Gastroesophageal sphincter (tissue), 4 donors: ENCODE data around the gene ZPLD1. TPM values are rescaled to one million over a fixed set of nuclear protein-coding genes. Genes with fewer than 3 reads are reported as not detected.

Experiments used
- ATAC-seq: fragments of 150-250 bp; one replicate; pipeline ENCODE4 v1.9.1; 2016; ENCODE audit warnings: mild to moderate bottlenecking, moderate library complexity
- H3K27ac ChIP-seq, 4 donors: fragments of 200-600 bp; sonication (generic) in 3 of 4; 1 replicate in 3 of 4; 2 replicates in 1 of 4; pipeline ENCODE4 v1.5.1; 2016 to 2019
- H3K27me3 ChIP-seq: fragments of 200-600 bp; sonication (generic); one replicate; pipeline ENCODE4 v1.5.1; 2019
- H3K36me3 ChIP-seq, 2 donors: fragments of 200-600 bp; sonication (generic); one replicate each; pipeline ENCODE4 v1.5.1; 2019; ENCODE audit warnings: control low read depth in 1 of 2
- H3K4me1 ChIP-seq, 3 donors: fragments of 200-600 bp; sonication (generic); 1 replicate in 2 of 3; 2 replicates in 1 of 3; pipeline ENCODE4 v1.5.1; 2016 to 2019; ENCODE audit warnings: control low read depth in 2 of 3
- H3K4me3 ChIP-seq, 2 donors: fragments of 200-600 bp; sonication (generic); one replicate each; pipeline ENCODE4 v1.5.1; 2019; ENCODE audit warnings: mild to moderate bottlenecking in 1 of 2, moderate library complexity in 1 of 2
- H3K9me3 ChIP-seq, 3 donors: fragments of 200-600 bp; sonication (generic); one replicate each; pipeline ENCODE4 v1.5.1; 2017 to 2019; ENCODE audit warnings: control low read depth in 2 of 3
- EP300 ChIP-seq: sonication (generic); formaldehyde crosslinking; IDR thresholded peaks from one replicate; pipeline ENCODE4 v1.6.1; 2017; ENCODE audit warnings: antibody characterized with exemption, mild to moderate bottlenecking
- POLR2A ChIP-seq, 2 donors: fragments of 450-650 bp; IDR thresholded peaks; one replicate each; pipeline ENCODE4 v1.6.1; 2017; ENCODE audit warnings: antibody characterized with exemption in 2 of 2, mild to moderate bottlenecking in 2 of 2, moderate library complexity in 1 of 2
- POLR2AphosphoS5 ChIP-seq: sonication (generic); formaldehyde crosslinking; IDR thresholded peaks from one replicate; pipeline ENCODE4 v1.6.1; 2017; ENCODE audit warnings: antibody characterized with exemption
- WGBS, 2 donors: methylation state at CpG; one replicate each; pipeline ENCODE4 v1.1.5; 2018; ENCODE audit warnings: low coverage in 1 of 2; 5-methylcytosine and 5-hydroxymethylcytosine counted together
- total RNA-seq, 4 donors: library from RNA; depleted of rRNA; stranded (reverse); fragments of >200 nt; gene quantifications; one replicate each; pipeline ENCODE4 v1.1.0, GENCODE V29; 2016
- TF ChIP-seq, protein P1 (sequence below), 4 experiments: fragments of 200-600 bp in 2 of 4; fragments of 450-650 bp in 2 of 4; sonication (generic) in 1 of 4; IDR thresholded peaks; one replicate each; pipeline ENCODE4 v1.5.1; 2017 to 2019; ENCODE audit warnings: antibody characterized with exemption in 4 of 4, mild to moderate bottlenecking in 2 of 4, moderate library complexity in 2 of 4

Gene ZPLD1
- total RNA-seq, 4 donors from 2014 or later: 0.15 to 0.47 (median 0.35) TPM; not detected in 1

DNA sequence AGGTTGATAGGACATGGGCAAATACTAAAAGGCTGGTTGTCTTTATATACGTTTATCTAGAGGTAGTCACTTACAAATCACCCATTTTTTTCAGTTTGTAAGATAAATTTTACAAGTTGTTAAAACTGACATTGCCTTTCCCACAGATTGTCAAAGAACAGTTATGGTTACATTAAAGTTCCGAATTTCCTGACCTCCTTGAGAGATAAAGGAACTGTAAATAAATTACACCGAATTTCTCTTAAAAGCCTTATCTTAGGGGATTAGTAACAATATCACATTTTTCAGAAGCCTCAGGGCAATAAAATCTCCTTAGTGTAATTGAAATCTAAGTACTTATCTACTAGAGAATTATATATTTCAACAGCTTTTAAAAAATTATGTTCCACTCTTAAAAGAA lies 49.5 kb downstream of the ZPLD1 start:
- Histone ChIP-seq H3K4me3 (no peak overlapping the region), H3K4me1 (no peaks in the 10 kb centered on the region), H3K9me3 (no peaks in the 10 kb centered on the region), H3K27ac (no peak overlapping the region), H3K36me3 (no peaks in the 10 kb centered on the region), H3K27me3 (no peaks in the 10 kb centered on the region)
- WGBS, 2 donors: 26 to 50% methylated on average over 3 of the region's 3 CpGs
- no peak for TF ChIP-seq POLR2AphosphoS5
- no peak for TF ChIP-seq EP300
- no peak for TF ChIP-seq POLR2A (IDR thresholded peaks at IDR 0.05)
- TF ChIP-seq, protein P1, sequence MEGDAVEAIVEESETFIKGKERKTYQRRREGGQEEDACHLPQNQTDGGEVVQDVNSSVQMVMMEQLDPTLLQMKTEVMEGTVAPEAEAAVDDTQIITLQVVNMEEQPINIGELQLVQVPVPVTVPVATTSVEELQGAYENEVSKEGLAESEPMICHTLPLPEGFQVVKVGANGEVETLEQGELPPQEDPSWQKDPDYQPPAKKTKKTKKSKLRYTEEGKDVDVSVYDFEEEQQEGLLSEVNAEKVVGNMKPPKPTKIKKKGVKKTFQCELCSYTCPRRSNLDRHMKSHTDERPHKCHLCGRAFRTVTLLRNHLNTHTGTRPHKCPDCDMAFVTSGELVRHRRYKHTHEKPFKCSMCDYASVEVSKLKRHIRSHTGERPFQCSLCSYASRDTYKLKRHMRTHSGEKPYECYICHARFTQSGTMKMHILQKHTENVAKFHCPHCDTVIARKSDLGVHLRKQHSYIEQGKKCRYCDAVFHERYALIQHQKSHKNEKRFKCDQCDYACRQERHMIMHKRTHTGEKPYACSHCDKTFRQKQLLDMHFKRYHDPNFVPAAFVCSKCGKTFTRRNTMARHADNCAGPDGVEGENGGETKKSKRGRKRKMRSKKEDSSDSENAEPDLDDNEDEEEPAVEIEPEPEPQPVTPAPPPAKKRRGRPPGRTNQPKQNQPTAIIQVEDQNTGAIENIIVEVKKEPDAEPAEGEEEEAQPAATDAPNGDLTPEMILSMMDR (IDR thresholded peaks at IDR 0.05): no peak
- no peak for ATAC-seq

DNA sequence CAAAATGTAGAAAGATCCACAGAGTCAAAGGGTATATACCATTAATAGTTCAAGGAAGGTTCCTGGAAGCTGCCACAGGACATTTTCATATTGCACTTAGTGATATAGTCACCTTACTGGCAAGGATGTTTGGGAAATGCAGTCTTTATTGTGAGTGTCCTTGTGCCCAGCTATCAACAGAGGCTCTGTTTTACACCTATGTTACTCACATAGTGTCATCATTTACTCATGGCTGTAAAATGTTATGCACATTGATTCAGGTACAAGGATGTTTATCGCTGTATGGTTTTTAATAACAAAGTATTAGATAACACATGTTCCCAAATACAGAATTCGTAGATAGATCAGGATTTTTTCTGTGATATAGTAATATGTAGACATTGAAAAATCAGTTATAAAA lies 50.9 kb downstream of the ZPLD1 start:
- Histone ChIP-seq H3K36me3 (no peaks in the 10 kb centered on the region), H3K4me3 (no peak overlapping the region), H3K27me3 (no peaks in the 10 kb centered on the region), H3K9me3 (no peaks in the 10 kb centered on the region), H3K4me1 (no peaks in the 10 kb centered on the region), H3K27ac (no peak overlapping the region)
- TF ChIP-seq EP300 (no peak), POLR2A (IDR thresholded peaks at IDR 0.05) (no peak)
- TF ChIP-seq, protein P1 (IDR thresholded peaks at IDR 0.05): no peak
- WGBS, 2 donors: 84 to 90% methylated on average over 2 of the region's 2 CpGs
- no peak for ATAC-seq

DNA sequence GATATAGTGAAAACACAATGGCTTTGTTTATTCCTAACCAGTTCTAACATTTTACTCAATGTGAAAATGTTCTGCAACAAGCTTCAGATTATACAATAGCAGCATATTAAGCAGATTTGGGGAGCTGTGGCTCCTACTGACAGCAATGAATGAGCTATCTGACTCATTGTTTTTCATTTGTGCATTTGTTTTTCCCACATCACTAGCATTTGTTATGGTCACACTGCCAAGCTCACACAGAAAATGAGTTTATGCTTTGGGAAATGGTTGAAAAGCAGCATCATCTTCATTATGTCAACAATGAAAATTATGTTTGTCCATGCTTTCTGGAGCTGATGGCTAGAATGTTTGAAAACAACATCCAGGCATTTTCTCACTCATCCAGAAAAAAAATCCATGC lies 53.5 kb downstream of the ZPLD1 start:
- TF ChIP-seq EP300 (no peak), POLR2AphosphoS5 (no peak), POLR2A (IDR thresholded peaks at IDR 0.05) (no peak)
- TF ChIP-seq, protein P1 (IDR thresholded peaks at IDR 0.05): no peak
- Histone ChIP-seq H3K4me1 (no peaks in the 10 kb centered on the region), H3K9me3 (no peaks in the 10 kb centered on the region), H3K27ac (no peak overlapping the region), H3K4me3 (no peak overlapping the region), H3K27me3 (no peaks in the 10 kb centered on the region), H3K36me3 (no peaks in the 10 kb centered on the region)
- ATAC-seq: no peak

DNA sequence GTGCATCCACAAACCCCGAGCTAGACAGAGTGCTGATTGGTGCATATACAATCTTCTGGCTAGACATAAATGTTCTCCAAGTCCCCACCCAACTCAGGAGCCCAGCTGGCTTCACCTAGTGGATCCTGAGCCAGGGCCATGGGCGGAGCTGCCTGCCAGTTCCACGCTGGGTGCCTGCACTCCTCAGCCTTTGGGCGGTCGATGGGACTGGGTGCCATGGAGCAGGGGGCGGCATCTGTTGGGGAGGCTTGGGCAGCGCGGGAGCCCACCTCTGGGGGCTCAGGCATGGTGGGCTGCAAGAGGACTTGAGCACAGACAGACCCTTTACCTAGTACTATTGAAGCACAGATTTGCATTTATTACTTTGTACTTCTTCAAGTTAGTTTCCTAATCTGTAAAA lies 57.5 kb downstream of the ZPLD1 start:
- TF ChIP-seq, protein P1 (IDR thresholded peaks at IDR 0.05): no peak
- no peak for TF ChIP-seq EP300
- TF ChIP-seq POLR2A (IDR thresholded peaks at IDR 0.05): no peak
- TF ChIP-seq POLR2AphosphoS5: no peak
- Histone ChIP-seq H3K36me3 (no peaks in the 10 kb centered on the region), H3K4me1 (no peaks in the 10 kb centered on the region), H3K4me3 (no peak overlapping the region), H3K9me3 (no peaks in the 10 kb centered on the region), H3K27ac (no peak overlapping the region), H3K27me3 (no peaks in the 10 kb centered on the region)
- WGBS, 2 donors: 85% methylated on average over 2 of the region's 8 CpGs; no CpG with 5 or more reads in 1 of the 2 donors
- no peak for ATAC-seq

DNA sequence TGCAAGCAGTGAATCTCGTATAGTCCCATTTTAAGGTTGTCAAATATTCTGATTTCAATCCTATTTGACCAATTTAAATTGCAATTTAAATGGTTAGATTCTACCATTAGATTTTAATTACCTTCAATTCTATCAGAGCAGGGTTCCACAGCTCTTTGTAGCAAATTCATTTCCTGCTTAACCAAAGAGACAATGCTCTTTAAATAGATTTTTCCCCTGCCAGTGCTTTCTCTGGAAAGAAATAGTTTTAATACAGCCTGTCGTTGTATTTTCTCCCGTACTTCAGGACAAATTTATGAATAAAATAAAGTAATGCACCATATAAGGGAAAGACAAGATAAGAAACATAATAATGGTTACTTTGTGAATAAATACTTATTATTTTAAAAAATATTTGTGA lies 62.8 kb downstream of the ZPLD1 start:
- Histone ChIP-seq H3K9me3 (no peaks in the 10 kb centered on the region), H3K36me3 (no peaks in the 10 kb centered on the region), H3K27me3 (no peaks in the 10 kb centered on the region), H3K4me3 (no peak overlapping the region), H3K27ac (no peak overlapping the region), H3K4me1 (no peaks in the 10 kb centered on the region)
- 53 to 74% methylated on average over 3 of the region's 3 CpGs for WGBS, 2 donors
- TF ChIP-seq, protein P1 (IDR thresholded peaks at IDR 0.05): no peak
- TF ChIP-seq EP300 (no peak), POLR2A (IDR thresholded peaks at IDR 0.05) (no peak), POLR2AphosphoS5 (no peak)
- ATAC-seq: no peak
